GM21717 (cell line): Measurements from ENCODE around the gene HPN.
"Not testable (repeated sequence)": the region's sequence is repeated elsewhere in the genome, so short reads cannot be mapped to it uniquely, and the experiment has no call there.

Source experiments
- ATAC-seq: cut with Tn5 transposase; IDR thresholded peaks from one replicate; pipeline ENCODE4 v1.9.1; 2021; ENCODE audit warnings: mild to moderate bottlenecking, moderate library complexity; ENCODE audit not compliant: unreplicated experiment

The HPN gene

GRCh38 chr19:35041548-35042055 is at the start of gene HPN:
TSS of gene HPN (plus strand) at chr19:35041721. CDS start at chr19:35042507, 786 bp downstream.
- ATAC-seq = no peak

GRCh38 chr19:34992582-34992981 is 48.9 kb upstream of the HPN start:
- ATAC-seq = not testable (repeated sequence)

GRCh38 chr19:34994286-34994642 is 47.3 kb upstream of the HPN start:
- ATAC-seq = no peak

GRCh38 chr19:34994643-34995541 is 46.6 kb upstream of the HPN start:
- no peak for ATAC-seq

GRCh38 chr19:34995551-34995950 is 46.0 kb upstream of the HPN start:
- ATAC-seq = no peak

GRCh38 chr19:34997071-34997617 is 44.4 kb upstream of the HPN start:
- ATAC-seq = no peak

GRCh38 chr19:34998224-34998623 is 43.3 kb upstream of the HPN start:
- ATAC-seq = not testable (repeated sequence)

GRCh38 chr19:34998777-34999497 is 42.6 kb upstream of the HPN start:
- ATAC-seq = no peak

GRCh38 chr19:34999498-35000337 is 41.8 kb upstream of the HPN start, which contains the start of gene GRAMD1A:
TSS of gene GRAMD1A (plus strand) at chr19:35000323. CDS start at chr19:35000479, 156 bp downstream.
- ATAC-seq = peak; percentile 40

- ATAC-seq = no peak
These were observed 41.2 kb upstream of the HPN start for GRCh38 chr19:35000338-35000646.

- ATAC-seq = no peak
These were observed 40.6 kb upstream of the HPN start for GRCh38 chr19:35000647-35001501.

- no peak for ATAC-seq
These were observed 39.4 kb upstream of the HPN start for GRCh38 chr19:35002037-35002535.

GRCh38 chr19:35004517-35005255 is 36.8 kb upstream of the HPN start:
- ATAC-seq = no peak

- no peak for ATAC-seq
These were observed 36.1 kb upstream of the HPN start for GRCh38 chr19:35005256-35005977.

- ATAC-seq = not testable (repeated sequence)
These were observed 35.5 kb upstream of the HPN start for GRCh38 chr19:35006007-35006341.

- ATAC-seq = no peak
These were observed 35.1 kb upstream of the HPN start for GRCh38 chr19:35006342-35006998.

- ATAC-seq = no peak
These were observed 34.5 kb upstream of the HPN start for GRCh38 chr19:35006999-35007365.

GRCh38 chr19:35007427-35007826 is 34.1 kb upstream of the HPN start:
- ATAC-seq = not testable (repeated sequence)
